Regular cardiac myocyte (primary cell): ENCODE results near the gene ADSS1. TPM values are rescaled to one million over a fixed set of nuclear protein-coding genes. Genes with fewer than 3 reads are reported as not detected.

Experiments used
- total RNA-seq: library from RNA; depleted of rRNA; stranded (reverse); fragments of >200 nt; gene quantifications from 2 replicates; pipeline ENCODE4 v1.2.3, GENCODE V29; 2014

Gene ADSS1
- total RNA-seq: 1.7 and 10.1 TPM in 2 replicates

DNA sequence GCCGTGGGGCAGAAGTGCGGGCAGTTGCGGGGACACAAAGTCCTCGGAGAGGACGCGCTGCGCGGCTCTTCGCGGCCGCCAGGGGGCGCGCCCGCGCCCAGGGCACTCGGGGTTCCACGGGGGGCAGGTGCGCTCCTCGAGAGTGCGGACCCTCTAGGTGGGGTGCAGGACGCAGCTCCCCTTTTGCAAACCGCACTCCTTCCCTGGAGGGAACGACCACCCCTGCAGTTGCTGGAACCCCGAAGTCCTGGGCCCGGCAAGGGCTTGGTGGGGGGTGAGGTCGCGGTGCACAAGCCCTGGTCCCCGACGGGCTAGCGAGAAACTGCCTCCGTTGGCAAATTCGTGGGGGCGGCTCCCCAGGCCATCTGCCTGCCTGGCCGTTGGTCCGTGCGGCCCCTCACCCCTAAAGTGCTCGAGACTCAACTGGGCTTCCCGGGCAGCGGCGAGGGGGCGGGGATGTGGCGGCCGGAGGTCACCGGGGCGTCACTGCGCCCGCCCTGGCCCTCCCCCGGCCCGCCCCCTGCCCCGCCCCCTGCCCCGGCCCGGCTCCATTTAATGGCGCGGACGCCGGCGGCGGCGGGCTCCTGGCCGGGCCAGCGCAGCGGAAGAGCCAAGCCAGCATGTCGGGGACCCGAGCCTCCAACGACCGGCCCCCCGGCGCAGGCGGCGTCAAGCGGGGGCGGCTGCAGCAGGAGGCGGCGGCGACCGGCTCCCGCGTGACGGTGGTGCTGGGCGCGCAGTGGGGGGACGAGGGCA, at the start of gene ADSS1:
Gene ADSS1, plus strand, starts transcription at position 579 of the 756 bp plus-strand sequence. Its CDS starts 42 bp downstream, at position 621.

DNA sequence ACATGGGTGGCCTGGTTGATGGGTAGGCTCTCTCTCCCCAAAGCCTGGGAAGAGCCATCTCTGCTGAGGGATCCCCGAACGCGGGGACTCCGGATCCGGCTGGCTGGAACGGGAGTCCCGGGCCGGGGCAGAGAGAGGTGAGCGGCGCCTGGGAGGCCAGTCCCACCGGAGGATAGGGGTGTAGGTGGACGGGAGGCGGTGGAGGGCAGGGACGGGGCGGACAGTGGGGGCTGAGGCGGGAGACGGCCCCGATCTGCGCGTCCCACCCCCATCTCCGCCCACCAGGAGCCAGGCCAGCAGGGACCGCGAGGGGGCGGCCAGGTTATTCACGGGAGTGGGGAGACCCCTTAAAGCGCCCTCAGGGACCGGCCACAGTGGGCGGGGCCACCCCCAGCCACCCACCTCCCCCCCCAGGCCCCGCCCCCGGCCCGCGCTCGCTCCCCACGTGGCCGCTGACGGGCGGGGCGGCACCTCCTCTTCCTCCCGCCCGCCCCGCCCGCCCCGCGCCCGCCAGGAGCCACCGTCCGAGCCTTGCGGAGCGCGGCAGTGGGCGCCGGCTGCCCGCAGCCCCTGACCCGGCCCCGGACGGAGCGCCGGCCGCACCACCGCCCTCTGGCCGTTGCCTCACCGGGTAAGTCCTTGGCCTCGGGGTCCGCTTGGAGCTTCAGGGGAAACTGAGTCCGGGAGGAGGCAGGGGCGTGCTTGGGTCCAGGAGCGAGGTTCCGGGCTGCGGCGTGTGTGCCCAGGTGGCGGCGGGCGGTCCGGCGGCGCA, 34.7 kb upstream of the ADSS1 start, which contains the start of gene INF2:
Gene INF2, plus strand, starts transcription at position 510 of the 772 bp plus-strand sequence. CDS start 11,748 bp downstream, outside the sequence.

DNA sequence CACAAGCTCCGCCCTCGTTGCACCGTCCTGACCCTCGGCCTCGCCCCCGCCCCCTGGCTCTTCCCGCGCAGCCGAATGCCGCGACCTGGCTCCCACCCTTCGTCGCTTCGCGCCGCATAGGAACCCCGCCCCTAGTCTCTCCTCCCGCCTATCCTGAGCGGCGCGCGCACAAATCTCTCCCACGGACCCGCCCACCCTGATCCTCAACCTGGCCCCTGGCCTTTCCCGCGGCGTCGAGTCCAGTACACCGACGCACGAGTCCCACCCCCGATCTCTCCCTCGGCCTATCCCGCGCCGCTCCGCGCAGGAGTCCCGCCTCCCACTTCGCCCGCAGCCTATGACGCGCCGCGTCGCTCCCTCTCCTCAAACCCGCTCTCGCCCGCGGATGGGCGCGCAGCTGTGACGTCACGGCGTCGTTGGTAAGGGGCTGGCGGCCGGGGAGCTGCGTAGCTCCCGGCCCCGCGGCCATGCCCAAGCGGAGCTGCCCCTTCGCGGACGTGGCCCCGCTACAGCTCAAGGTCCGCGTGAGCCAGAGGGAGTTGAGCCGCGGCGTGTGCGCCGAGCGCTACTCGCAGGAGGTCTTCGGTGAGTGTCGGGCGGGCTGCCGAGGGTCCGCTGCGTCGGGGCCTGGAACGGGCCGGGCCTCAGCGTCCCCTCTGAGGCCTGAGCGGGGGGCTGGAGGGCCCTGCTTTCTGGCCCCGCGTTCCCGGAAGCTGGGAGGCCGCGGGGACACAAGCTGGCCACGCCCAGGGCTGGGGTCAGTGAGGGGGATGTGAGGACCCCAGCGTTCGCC, 28.9 kb downstream of the ADSS1 start, which contains the start of gene SIVA1:
Gene SIVA1, plus strand, starts transcription at position 413 of the 793 bp plus-strand sequence. Its CDS starts 55 bp downstream, at position 468.

DNA sequence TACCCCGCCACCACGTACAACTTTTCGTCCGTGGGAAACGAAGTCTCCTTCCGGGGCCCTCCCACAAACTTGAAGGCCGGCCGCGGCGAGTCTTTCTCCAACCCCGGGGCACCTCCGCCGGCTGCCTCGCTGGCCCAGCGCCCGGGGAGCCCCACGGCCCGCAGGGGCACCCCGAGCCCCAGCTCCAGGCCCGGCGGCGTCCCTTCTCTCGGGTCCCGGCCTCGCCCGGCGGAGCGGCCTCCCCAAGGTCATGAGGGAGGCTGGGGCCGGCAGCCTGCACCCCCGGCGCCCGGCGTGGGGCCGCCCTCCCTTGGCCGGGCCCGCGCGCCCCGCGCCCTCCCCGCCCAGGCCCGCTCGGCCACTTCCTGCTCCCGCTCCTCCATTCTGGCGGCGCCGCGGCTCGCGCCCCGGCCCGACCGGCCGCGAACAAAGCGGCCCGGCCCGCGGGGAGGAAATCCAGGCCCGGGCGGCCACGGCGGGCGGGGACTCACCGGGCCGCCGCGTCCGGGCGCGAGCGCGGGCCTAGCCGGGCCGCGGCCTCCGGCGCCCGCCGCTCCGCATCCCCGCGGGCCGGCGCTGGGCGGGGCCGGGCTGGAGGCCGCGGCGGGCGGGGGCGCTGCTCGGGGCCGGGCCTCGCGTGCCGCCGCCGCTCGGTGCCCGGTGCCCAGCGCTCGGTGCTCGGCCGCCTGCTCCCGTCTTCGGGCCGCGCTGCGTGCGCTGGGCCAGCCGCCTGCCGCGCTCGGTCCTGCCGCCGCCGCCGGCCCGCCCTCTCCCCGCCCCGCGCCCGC, 71.2 kb downstream of the ADSS1 start, which contains the start of gene AKT1:
Gene AKT1, minus strand, starts transcription at position 756 of the 788 bp plus-strand sequence. CDS start 3,105 bp downstream, outside the sequence.

Other genes starting within 250 kb of the ADSS1 start
- gene C14orf180, start 144.5 kb upstream of the ADSS1 start, total RNA-seq: not detected in 2 replicates
- under 0.01 and 0.28 TPM in 2 replicates for gene TMEM179, start 119.5 kb upstream of the ADSS1 start, total RNA-seq
- 30.7 and 39.5 TPM in 2 replicates for gene INF2, start 34.6 kb upstream of the ADSS1 start, total RNA-seq
- 89.4 and 154 TPM in 2 replicates for gene SIVA1, start 28.9 kb downstream of the ADSS1 start, total RNA-seq
- gene AKT1, start 71.5 kb downstream of the ADSS1 start, total RNA-seq: 145 and 234 TPM in 2 replicates
- gene ZBTB42, start 76.9 kb downstream of the ADSS1 start, total RNA-seq: 1.4 and 1.7 TPM in 2 replicates
- 14.4 and 18.8 TPM in 2 replicates for gene CEP170B, start 141.0 kb downstream of the ADSS1 start, total RNA-seq
- gene PLD4, start 200.7 kb downstream of the ADSS1 start, total RNA-seq: under 0.01 TPM in 1 of 2 replicates, not detected in the other